ENCODE data around the gene SERPINA5.

- TF ChIP-seq YY1 (IDR thresholded peaks at IDR 0.05; ENCODE audit: insufficient read depth, insufficient read length) (no peak), SUZ12 (IDR thresholded peaks at IDR 0.05; ENCODE audit: extremely low read depth, insufficient read depth, insufficient read length) (no peak), ZNF274 (IDR thresholded peaks at IDR 0.05; ENCODE audit: low read depth, low read length) (no peak)
Observed at GRCh38 chr14:94544726-94545125, 36.5 kb upstream of the SERPINA5 start.
